CD14-positive monocyte (primary cell): ENCODE data around the gene TRUB1. TPM values are rescaled to one million over a fixed set of nuclear protein-coding genes. Genes with fewer than 3 reads are reported as not detected.

Source experiments
- DNase-seq, 3 donors: peaks; one replicate each; pipeline ENCODE4 v3.0.0-alpha.2; 2011 to 2022
- H2AFZ ChIP-seq: 2 replicates; pipeline ENCODE4 v1.6.0; 2012; ENCODE audit warnings: mild to moderate bottlenecking, low read depth, low read length, inconsistent platforms; ENCODE audit not compliant: insufficient read depth, poor library complexity, severe bottlenecking
- H3K27ac ChIP-seq, 2 donors: 1 replicate in 1 of 2; 2 replicates in 1 of 2; pipeline ENCODE4 v1.5.1; 2012 to 2013; ENCODE audit warnings: low read length in 2 of 2, control low read depth in 1 of 2, inconsistent platforms in 1 of 2, low read depth in 1 of 2, mild to moderate bottlenecking in 1 of 2
- H3K27me3 ChIP-seq, 2 donors: one replicate each; pipeline versions ENCODE4 v1.6.0 to v1.6.1; 2011 to 2013; ENCODE audit warnings: low read length in 2 of 2; ENCODE audit not compliant: control insufficient read depth in 2 of 2, insufficient read depth in 2 of 2
- H3K36me3 ChIP-seq, 2 donors: replicated peaks in 1 of 2; 1 replicate in 1 of 2; 2 replicates in 1 of 2; pipeline versions ENCODE4 v1.5.1 to v1.6.1; 2012 to 2013; ENCODE audit warnings: low read length in 2 of 2, control low read depth in 1 of 2, inconsistent platforms in 1 of 2, mild to moderate bottlenecking in 1 of 2; ENCODE audit not compliant: insufficient read depth in 2 of 2, control insufficient read depth in 1 of 2
- H3K4me1 ChIP-seq, 2 donors: 1 replicate in 1 of 2; 2 replicates in 1 of 2; pipeline versions ENCODE4 v1.5.1 to v1.6.1; 2012 to 2013; ENCODE audit warnings: low read length in 2 of 2, control low read depth in 1 of 2, inconsistent platforms in 1 of 2, mild to moderate bottlenecking in 1 of 2, moderate library complexity in 1 of 2; ENCODE audit not compliant: insufficient read depth in 2 of 2, control insufficient read depth in 1 of 2
- H3K4me2 ChIP-seq: replicated peaks from 2 replicates; pipeline ENCODE3; 2012; ENCODE audit warnings: low read length, moderate library complexity, mild to moderate bottlenecking; ENCODE audit not compliant: poor library complexity, severe bottlenecking; ENCODE audit errors: extremely low read depth
- H3K4me3 ChIP-seq, 3 experiments: fragments of 200-600 bp in 1 of 3; sonication (generic) in 1 of 3; replicated peaks in 1 of 3; 1 replicate in 2 of 3; 2 replicates in 1 of 3; pipeline ENCODE4 v1.5.1; 2011 to 2013; ENCODE audit warnings: low read length in 3 of 3, mild to moderate bottlenecking in 3 of 3, control low read depth in 2 of 3, low read depth in 2 of 3, inconsistent platforms in 1 of 3, moderate library complexity in 1 of 3
- H3K79me2 ChIP-seq: 2 replicates; pipeline ENCODE4 v1.6.0; 2012; ENCODE audit warnings: mild to moderate bottlenecking, control low read depth, inconsistent platforms, low read length, moderate library complexity; ENCODE audit not compliant: insufficient read depth
- H3K9ac ChIP-seq: 2 replicates; pipeline ENCODE4 v1.6.0; 2017; ENCODE audit warnings: low read length, mild to moderate bottlenecking; ENCODE audit not compliant: insufficient read depth, poor library complexity, severe bottlenecking
- H3K9me3 ChIP-seq, 2 donors: replicated peaks in 1 of 2; 1 replicate in 1 of 2; 2 replicates in 1 of 2; pipeline versions ENCODE4 v1.5.1 to v1.6.1; 2012 to 2013; ENCODE audit warnings: low read length in 2 of 2, control low read depth in 1 of 2; ENCODE audit not compliant: control insufficient read depth in 1 of 2, insufficient read depth in 1 of 2
- H4K20me1 ChIP-seq: 2 replicates; pipeline ENCODE4 v1.6.0; 2012; ENCODE audit warnings: mild to moderate bottlenecking, low read length, control low read depth, moderate library complexity; ENCODE audit not compliant: insufficient read depth
- H3K27ac Mint-ChIP-seq, 7 donors: one replicate each; pipeline ENCODE4 v1.8.0; 2020; ENCODE audit warnings: mild to moderate bottlenecking in 7 of 7, mixed read lengths in 7 of 7, moderate library complexity in 6 of 7, inconsistent platforms in 2 of 7
- H3K27me3 Mint-ChIP-seq, 3 donors: one replicate each; pipeline ENCODE4 v1.8.0; 2021 to 2022; ENCODE audit warnings: low read depth in 3 of 3, mild to moderate bottlenecking in 3 of 3, mixed read lengths in 3 of 3, moderate library complexity in 3 of 3, inconsistent platforms in 1 of 3
- H3K36me3 Mint-ChIP-seq, 2 donors: one replicate each; pipeline ENCODE4 v1.8.0; 2020; ENCODE audit warnings: mixed read lengths in 2 of 2, inconsistent platforms in 1 of 2, mild to moderate bottlenecking in 1 of 2
- H3K4me1 Mint-ChIP-seq: one replicate; pipeline ENCODE4 v1.8.0; 2020; ENCODE audit warnings: mild to moderate bottlenecking, mixed read lengths
- H3K4me3 Mint-ChIP-seq, 2 donors: one replicate each; pipeline ENCODE4 v1.8.0; 2020; ENCODE audit warnings: mild to moderate bottlenecking in 2 of 2, mixed read lengths in 2 of 2, moderate library complexity in 1 of 2
- H3K9me3 Mint-ChIP-seq, 7 donors: one replicate each; pipeline ENCODE4 v1.8.0; 2020 to 2022; ENCODE audit warnings: mixed read lengths in 7 of 7, mild to moderate bottlenecking in 6 of 7, moderate library complexity in 6 of 7, inconsistent platforms in 2 of 7
- WGBS: methylation state at CpG from one replicate; pipeline ENCODE4 v1.1.5; 2013; ENCODE audit warnings: missing lambda C conversion rate; ENCODE audit not compliant: insufficient coverage; 5-methylcytosine and 5-hydroxymethylcytosine counted together
- intact Hi-C, 2 donors: fragments of 100-400 bp; cut with micrococcal nuclease; formaldehyde crosslinking; loops; one replicate each; pipeline versions ENCODE4 v1.15.0 to v1.15.1; 2023
- polyA plus RNA-seq, 3 donors: library from polyadenylated mRNA; depleted of rRNA in 1 of 3; unstranded in 2 of 3; stranded (reverse) in 1 of 3; fragments of 300-500 nt in 2 of 3; fragments of >200 nt in 1 of 3; fragmentation: Illumina TruSeq in 2 of 3; gene quantifications; 1 replicate in 2 of 3; 2 replicates in 1 of 3; pipeline ENCODE4 v1.2.3, GENCODE V29; 2012 to 2021
- TF ChIP-seq, protein P1 (sequence below): fragments of 200-600 bp; IDR thresholded peaks from one replicate; pipeline ENCODE4 v1.8.0; 2022; ENCODE audit warnings: antibody characterized with exemption, mild to moderate bottlenecking

TRUB1 gene
- polyA plus RNA-seq, 3 donors = 3.0 to 5.0 (median 3.3) TPM

DNA sequence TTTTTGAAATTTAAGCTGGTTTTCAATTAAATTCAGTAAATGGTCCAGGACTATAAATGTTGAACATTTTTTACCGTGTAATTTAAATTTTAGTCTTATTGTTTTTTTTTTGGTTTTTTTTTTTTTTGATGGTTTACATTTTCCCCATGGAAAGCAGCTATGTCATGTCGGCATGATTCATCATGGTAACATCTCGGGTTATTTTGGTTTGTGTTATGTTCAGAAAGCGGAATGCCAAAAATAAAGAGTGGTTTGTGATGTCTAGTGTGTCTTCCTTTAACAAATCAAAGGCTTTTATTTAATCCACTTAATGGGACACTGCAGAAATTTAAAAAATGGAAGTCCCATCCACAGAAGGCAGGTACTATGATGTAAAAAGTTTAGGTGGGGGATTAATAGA lies 58.5 kb downstream of the TRUB1 start:
- H2AFZ ChIP-seq = no peak overlapping the region
- TF ChIP-seq, protein P1, sequence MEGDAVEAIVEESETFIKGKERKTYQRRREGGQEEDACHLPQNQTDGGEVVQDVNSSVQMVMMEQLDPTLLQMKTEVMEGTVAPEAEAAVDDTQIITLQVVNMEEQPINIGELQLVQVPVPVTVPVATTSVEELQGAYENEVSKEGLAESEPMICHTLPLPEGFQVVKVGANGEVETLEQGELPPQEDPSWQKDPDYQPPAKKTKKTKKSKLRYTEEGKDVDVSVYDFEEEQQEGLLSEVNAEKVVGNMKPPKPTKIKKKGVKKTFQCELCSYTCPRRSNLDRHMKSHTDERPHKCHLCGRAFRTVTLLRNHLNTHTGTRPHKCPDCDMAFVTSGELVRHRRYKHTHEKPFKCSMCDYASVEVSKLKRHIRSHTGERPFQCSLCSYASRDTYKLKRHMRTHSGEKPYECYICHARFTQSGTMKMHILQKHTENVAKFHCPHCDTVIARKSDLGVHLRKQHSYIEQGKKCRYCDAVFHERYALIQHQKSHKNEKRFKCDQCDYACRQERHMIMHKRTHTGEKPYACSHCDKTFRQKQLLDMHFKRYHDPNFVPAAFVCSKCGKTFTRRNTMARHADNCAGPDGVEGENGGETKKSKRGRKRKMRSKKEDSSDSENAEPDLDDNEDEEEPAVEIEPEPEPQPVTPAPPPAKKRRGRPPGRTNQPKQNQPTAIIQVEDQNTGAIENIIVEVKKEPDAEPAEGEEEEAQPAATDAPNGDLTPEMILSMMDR = no peak
- no peaks in the 10 kb centered on the region for H4K20me1 ChIP-seq
- no peak overlapping the region for H3K9ac ChIP-seq
- H3K36me3 Mint-ChIP-seq = no peaks in the 10 kb centered on the region
- intact Hi-C loops = no loop called here
- H3K4me3 Mint-ChIP-seq = no peak overlapping the region
- H3K27ac ChIP-seq = no peak overlapping the region
- H3K4me1 Mint-ChIP-seq = no peaks in the 10 kb centered on the region
- no peaks in the 10 kb centered on the region for H3K36me3 ChIP-seq
- WGBS = no CpG with 5 or more reads among the region's 4 CpGs
- no peaks in the 10 kb centered on the region for H3K27me3 ChIP-seq
- no peak for DNase-seq
- no peak overlapping the region for H3K4me3 ChIP-seq
- H3K9me3 Mint-ChIP-seq = peaks cover 0 to 2% (median 0%) of the 10 kb centered on the region in 7 donors
- H3K27ac Mint-ChIP-seq = no peak overlapping the region
- peaks cover 1 to 2% (median 2%) of the 10 kb centered on the region in 3 donors for H3K27me3 Mint-ChIP-seq
- H3K79me2 ChIP-seq = no peaks in the 10 kb centered on the region
- H3K4me1 ChIP-seq = no peaks in the 10 kb centered on the region
- no peak overlapping the region for H3K4me2 ChIP-seq
- H3K9me3 ChIP-seq = no peaks in the 10 kb centered on the region

DNA sequence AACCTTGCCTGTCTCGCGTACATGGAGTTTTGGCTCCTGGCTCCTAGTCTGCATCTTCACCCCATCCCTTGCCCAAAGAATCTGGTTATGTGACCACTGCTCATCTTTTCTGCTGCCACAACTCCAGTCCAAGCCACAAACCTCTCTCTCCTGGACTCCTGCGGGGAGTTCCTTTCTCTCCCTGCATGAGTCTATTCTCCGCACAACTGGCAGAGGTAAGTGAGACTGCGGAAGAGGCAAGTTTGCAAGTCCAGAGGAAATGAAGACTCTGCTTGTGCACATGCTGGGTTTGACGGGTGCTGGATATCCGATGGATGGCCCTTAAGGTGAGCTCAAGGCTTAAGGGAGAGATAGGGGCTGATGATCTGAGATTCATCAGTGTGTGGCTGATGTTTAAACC lies 61.0 kb downstream of the TRUB1 start:
- Histone ChIP-seq H3K9ac (no peak overlapping the region), H3K27me3 (no peaks in the 10 kb centered on the region), H3K9me3 (no peaks in the 10 kb centered on the region), H3K4me2 (no peak overlapping the region), H3K4me3 (no peak overlapping the region), H2AFZ (no peak overlapping the region), H3K79me2 (no peaks in the 10 kb centered on the region), H3K36me3 (no peaks in the 10 kb centered on the region), H4K20me1 (no peaks in the 10 kb centered on the region), H3K27ac (no peak overlapping the region), H3K4me1 (no peaks in the 10 kb centered on the region)
- H3K27me3 Mint-ChIP-seq = peaks cover 1 to 3% (median 2%) of the 10 kb centered on the region in 3 donors
- H3K27ac Mint-ChIP-seq = no peak overlapping the region
- H3K4me3 Mint-ChIP-seq = no peak overlapping the region
- TF ChIP-seq, protein P1 = no peak
- H3K4me1 Mint-ChIP-seq = no peaks in the 10 kb centered on the region
- 97% methylated on average over 3 of the region's 7 CpGs for WGBS
- intact Hi-C loops = no loop called here
- H3K36me3 Mint-ChIP-seq = no peaks in the 10 kb centered on the region
- peaks cover 0 to 2% (median 0%) of the 10 kb centered on the region in 7 donors for H3K9me3 Mint-ChIP-seq
- DNase-seq = no peak
